IMR-90 (cell line): Measurements from ENCODE around the gene COL24A1.

Experiments
- POLR2A ChIP-seq: IDR thresholded peaks from 2 replicates; pipeline ENCODE4 v1.6.1; 2012; ENCODE audit warnings: mild to moderate bottlenecking, low read depth, low read length
- TF ChIP-seq, protein P1 (sequence below): conservative IDR thresholded peaks from 2 replicates; pipeline ENCODE4 v1.5.1; 2012; ENCODE audit warnings: mild to moderate bottlenecking, low read depth, low read length, improper control_type of control experiment

DNA sequence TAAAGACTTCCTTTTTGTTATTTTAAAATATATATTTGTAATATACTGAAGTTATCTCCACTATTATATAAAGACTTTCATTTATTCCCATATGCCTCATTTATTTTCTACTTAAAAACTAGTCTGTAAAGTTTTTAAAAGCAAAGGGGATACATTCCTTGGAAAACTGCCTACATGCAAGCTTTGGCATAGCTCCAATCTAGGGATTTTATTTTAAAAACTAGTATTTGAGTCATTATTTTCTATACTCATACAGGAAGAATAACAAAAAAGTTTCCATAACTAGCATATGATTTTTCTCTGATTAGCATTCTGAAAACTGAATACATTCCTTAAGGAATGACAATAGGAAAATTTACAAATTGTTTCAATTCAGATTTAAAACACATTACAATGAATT is 88.9 kb downstream of the COL24A1 start:
- TF ChIP-seq, protein P1, sequence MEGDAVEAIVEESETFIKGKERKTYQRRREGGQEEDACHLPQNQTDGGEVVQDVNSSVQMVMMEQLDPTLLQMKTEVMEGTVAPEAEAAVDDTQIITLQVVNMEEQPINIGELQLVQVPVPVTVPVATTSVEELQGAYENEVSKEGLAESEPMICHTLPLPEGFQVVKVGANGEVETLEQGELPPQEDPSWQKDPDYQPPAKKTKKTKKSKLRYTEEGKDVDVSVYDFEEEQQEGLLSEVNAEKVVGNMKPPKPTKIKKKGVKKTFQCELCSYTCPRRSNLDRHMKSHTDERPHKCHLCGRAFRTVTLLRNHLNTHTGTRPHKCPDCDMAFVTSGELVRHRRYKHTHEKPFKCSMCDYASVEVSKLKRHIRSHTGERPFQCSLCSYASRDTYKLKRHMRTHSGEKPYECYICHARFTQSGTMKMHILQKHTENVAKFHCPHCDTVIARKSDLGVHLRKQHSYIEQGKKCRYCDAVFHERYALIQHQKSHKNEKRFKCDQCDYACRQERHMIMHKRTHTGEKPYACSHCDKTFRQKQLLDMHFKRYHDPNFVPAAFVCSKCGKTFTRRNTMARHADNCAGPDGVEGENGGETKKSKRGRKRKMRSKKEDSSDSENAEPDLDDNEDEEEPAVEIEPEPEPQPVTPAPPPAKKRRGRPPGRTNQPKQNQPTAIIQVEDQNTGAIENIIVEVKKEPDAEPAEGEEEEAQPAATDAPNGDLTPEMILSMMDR = no peak
- TF ChIP-seq POLR2A = no peak
